Vein endothelial cell (primary cell): ENCODE measurements around the gene GEMIN5. TPM values are rescaled to one million over a fixed set of nuclear protein-coding genes. Genes with fewer than 3 reads are reported as not detected.

ENCODE experiments used
- total RNA-seq: library from RNA; depleted of rRNA; stranded (reverse); fragments of >200 nt; gene quantifications from 2 replicates; pipeline ENCODE4 v1.2.3, GENCODE V29; 2012

Gene GEMIN5
- 20.6 and 22.7 TPM in 2 replicates for total RNA-seq

GRCh38 chr5:154937718-154938466 lies at the start of gene GEMIN5:
TSS of gene GEMIN5 (minus strand) at chr5:154938211. CDS start at chr5:154938133, 78 bp downstream.

GRCh38 chr5:154940772-154941620 lies 3.0 kb upstream of the GEMIN5 start, which contains the start of gene MRPL22:
TSS of gene MRPL22 (plus strand) at chr5:154941073. CDS start at chr5:154941111, 38 bp downstream.

GRCh38 chr5:154858297-154858971 lies 79.6 kb downstream of the GEMIN5 start, which contains the start of gene CNOT8:
TSS of gene CNOT8 (plus strand) at chr5:154858627. CDS start at chr5:154863279, 4,652 bp downstream.

GRCh38 chr5:154850255-154851062 lies 87.6 kb downstream of the GEMIN5 start, which contains the start of gene FAXDC2:
TSS of gene FAXDC2 (minus strand) at chr5:154850603. CDS start at chr5:154838178, 12,425 bp downstream.

Other genes starting within 250 kb of the GEMIN5 start
- gene LARP1, start 182.8 kb downstream of the GEMIN5 start, total RNA-seq, result 147 and 170 TPM in 2 replicates
- gene FAXDC2, start 87.6 kb downstream of the GEMIN5 start, total RNA-seq, result 6.2 and 8.8 TPM in 2 replicates
- 69.2 and 73.0 TPM in 2 replicates for gene CNOT8, start 79.6 kb downstream of the GEMIN5 start, total RNA-seq
- gene MRPL22, start 2.9 kb upstream of the GEMIN5 start, total RNA-seq, result 15.0 and 20.4 TPM in 2 replicates
- 0.33 and 0.48 TPM in 2 replicates for gene KIF4B, start 75.5 kb upstream of the GEMIN5 start, total RNA-seq